PC-9 (cell line): ENCODE results near the gene RNF223.

Experiments
- CTCF ChIP-seq: fragments of 200-600 bp; sonication (generic); conservative IDR thresholded peaks from 2 replicates; pipeline ENCODE4 v1.6.1; 2017; ENCODE audit warnings: mixed run types, antibody characterized with exemption, mild to moderate bottlenecking, moderate library complexity
- EZH2 ChIP-seq: fragments of 200-600 bp; sonication (generic); IDR thresholded peaks from 2 replicates; pipeline ENCODE4 v1.8.0; 2017; ENCODE audit warnings: antibody characterized with exemption, low read depth

GRCh38 chr1:1027791-1028190 lies 46.3 kb downstream of the RNF223 start:
- no peak for TF ChIP-seq CTCF
- TF ChIP-seq EZH2: no peak
